GM19463 (cell line): ENCODE measurements around the gene CCNDBP1.
"Not testable (repeated sequence)": the region's sequence is repeated elsewhere in the genome, so short reads cannot be mapped to it uniquely, and the experiment has no call there.

Experiments used
- ATAC-seq: cut with Tn5 transposase; IDR thresholded peaks from one replicate; pipeline ENCODE4 v1.9.1; 2021; ENCODE audit warnings: mild to moderate bottlenecking, moderate library complexity; ENCODE audit not compliant: unreplicated experiment

The CCNDBP1 gene

GRCh38 chr15:43185157-43186002 lies at the start of gene CCNDBP1:
Gene CCNDBP1 (plus strand): TSS chr15:43185403. CDS start chr15:43185499, 96 bp downstream.
- ATAC-seq, result peak; percentile 93

GRCh38 chr15:43143203-43143941 lies 41.8 kb upstream of the CCNDBP1 start:
- ATAC-seq, result no peak

GRCh38 chr15:43144512-43144911 lies 40.7 kb upstream of the CCNDBP1 start:
- no peak for ATAC-seq

- no peak for ATAC-seq
Measured at GRCh38 chr15:43146184-43146583, 39.0 kb upstream of the CCNDBP1 start.

- no peak for ATAC-seq
Measured at GRCh38 chr15:43150191-43150929, 34.8 kb upstream of the CCNDBP1 start.

GRCh38 chr15:43151688-43152087 lies 33.5 kb upstream of the CCNDBP1 start:
- ATAC-seq, result no peak

GRCh38 chr15:43153269-43153668 lies 31.9 kb upstream of the CCNDBP1 start:
- ATAC-seq, result no peak

GRCh38 chr15:43165801-43166325 lies 19.3 kb upstream of the CCNDBP1 start:
- ATAC-seq, result no peak

- ATAC-seq, result not testable (repeated sequence)
Measured at GRCh38 chr15:43167261-43167660, 17.9 kb upstream of the CCNDBP1 start.

GRCh38 chr15:43168192-43169107 lies 16.8 kb upstream of the CCNDBP1 start:
- no peak for ATAC-seq

- no peak for ATAC-seq
Measured at GRCh38 chr15:43169888-43170287, 15.3 kb upstream of the CCNDBP1 start.

- ATAC-seq, result not testable (repeated sequence)
Measured at GRCh38 chr15:43175656-43176309, 9.4 kb upstream of the CCNDBP1 start.

GRCh38 chr15:43177147-43177546 lies 8.1 kb upstream of the CCNDBP1 start:
- ATAC-seq, result not testable (repeated sequence)

GRCh38 chr15:43183270-43183669 lies 1.9 kb upstream of the CCNDBP1 start:
- no peak for ATAC-seq

- ATAC-seq, result no peak
Measured at GRCh38 chr15:43184407-43185124, 637 bp upstream of the CCNDBP1 start.

- ATAC-seq, result peak; percentile 29
Measured at GRCh38 chr15:43186003-43186353, 775 bp downstream of the CCNDBP1 start.

GRCh38 chr15:43187544-43188155 lies 2.4 kb downstream of the CCNDBP1 start:
- no peak for ATAC-seq

GRCh38 chr15:43189296-43189695 lies 4.1 kb downstream of the CCNDBP1 start:
- ATAC-seq, result no peak
